Fibroblast of lung (primary cell): ENCODE results near the gene ARFRP1.

Experiments
- EZH2 ChIP-seq: IDR thresholded peaks from 2 replicates; pipeline ENCODE4 v1.5.1; 2012; ENCODE audit warnings: low read length, control low read depth, mild to moderate bottlenecking; ENCODE audit errors: missing control alignments
- TF ChIP-seq, protein P1 (sequence below), 2 donors: IDR thresholded peaks in 1 of 2; conservative IDR thresholded peaks in 1 of 2; 1 replicate in 1 of 2; 2 replicates in 1 of 2; pipeline ENCODE4 v1.5.1; 2011 to 2012; ENCODE audit warnings: low read length in 2 of 2, control low read depth in 1 of 2, inconsistent platforms in 1 of 2, low read depth in 1 of 2, mild to moderate bottlenecking in 1 of 2

DNA sequence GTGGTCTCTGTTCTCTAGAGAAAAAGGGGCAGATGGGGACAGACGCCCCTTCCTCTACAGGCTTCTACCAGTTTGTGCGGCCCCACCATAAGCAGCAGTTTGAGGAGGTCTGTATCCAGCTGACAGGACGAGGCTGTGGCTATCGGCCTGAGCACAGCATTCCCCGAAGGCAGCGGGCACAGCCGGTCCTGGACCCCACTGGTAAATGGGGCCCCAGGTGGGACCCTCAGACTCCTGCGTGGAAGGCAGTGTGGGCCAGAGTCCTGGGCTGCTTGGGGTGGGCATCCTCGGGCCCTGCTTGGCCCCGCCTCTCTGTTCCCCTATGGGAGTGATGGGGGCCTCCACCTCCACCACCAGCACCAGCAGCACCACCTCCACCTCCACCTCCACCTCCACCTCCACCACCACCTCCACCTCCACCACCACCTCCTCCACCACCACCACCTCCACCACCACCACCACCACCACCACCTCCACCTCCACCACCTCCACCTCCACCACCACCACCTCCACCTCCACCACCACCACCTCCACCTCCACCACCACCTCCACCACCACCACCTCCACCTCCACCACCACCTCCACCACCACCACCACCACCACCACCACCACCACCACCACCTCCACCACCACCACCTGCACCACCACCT is 14.6 kb downstream of the ARFRP1 start:
- TF ChIP-seq EZH2 = no peak
- TF ChIP-seq, protein P1, sequence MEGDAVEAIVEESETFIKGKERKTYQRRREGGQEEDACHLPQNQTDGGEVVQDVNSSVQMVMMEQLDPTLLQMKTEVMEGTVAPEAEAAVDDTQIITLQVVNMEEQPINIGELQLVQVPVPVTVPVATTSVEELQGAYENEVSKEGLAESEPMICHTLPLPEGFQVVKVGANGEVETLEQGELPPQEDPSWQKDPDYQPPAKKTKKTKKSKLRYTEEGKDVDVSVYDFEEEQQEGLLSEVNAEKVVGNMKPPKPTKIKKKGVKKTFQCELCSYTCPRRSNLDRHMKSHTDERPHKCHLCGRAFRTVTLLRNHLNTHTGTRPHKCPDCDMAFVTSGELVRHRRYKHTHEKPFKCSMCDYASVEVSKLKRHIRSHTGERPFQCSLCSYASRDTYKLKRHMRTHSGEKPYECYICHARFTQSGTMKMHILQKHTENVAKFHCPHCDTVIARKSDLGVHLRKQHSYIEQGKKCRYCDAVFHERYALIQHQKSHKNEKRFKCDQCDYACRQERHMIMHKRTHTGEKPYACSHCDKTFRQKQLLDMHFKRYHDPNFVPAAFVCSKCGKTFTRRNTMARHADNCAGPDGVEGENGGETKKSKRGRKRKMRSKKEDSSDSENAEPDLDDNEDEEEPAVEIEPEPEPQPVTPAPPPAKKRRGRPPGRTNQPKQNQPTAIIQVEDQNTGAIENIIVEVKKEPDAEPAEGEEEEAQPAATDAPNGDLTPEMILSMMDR (conservative IDR thresholded peaks at IDR 0.05 in 1 of 2, IDR thresholded peaks at IDR 0.05 in 1 of 2; ENCODE audit: low read depth in 1 of 2, low read length in 2 of 2) = no peak
